GM19438 (cell line): ENCODE measurements around the gene PRKG1.

Experiments
- ATAC-seq: cut with Tn5 transposase; IDR thresholded peaks from one replicate; pipeline ENCODE4 v1.9.1; 2021; ENCODE audit warnings: low read depth; ENCODE audit not compliant: unreplicated experiment

PRKG1 gene

GRCh38 chr10:51075873-51076229 lies 1.6 kb downstream of the PRKG1 start:
- ATAC-seq, result no peak

GRCh38 chr10:51076299-51076841 lies 2.1 kb downstream of the PRKG1 start:
- ATAC-seq, result no peak

DNA sequence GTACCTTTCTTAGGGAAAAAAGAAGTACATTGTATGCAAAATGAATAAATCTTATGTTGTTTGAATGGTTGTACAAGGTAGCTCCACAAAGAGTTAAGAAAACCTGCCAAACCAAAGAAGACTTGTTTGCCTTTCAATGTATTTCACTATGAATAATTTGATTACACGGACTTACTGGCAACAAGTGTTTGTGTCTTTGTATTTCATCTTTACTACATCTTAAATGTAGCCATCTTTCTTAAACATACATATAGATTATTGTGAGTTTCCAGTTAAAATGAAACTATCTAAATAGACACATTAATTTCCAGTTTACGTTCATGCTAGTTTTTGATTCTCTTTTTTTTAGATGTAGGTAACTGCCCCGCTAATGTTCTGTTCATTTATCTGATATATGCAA lies 2.8 kb downstream of the PRKG1 start:
- ATAC-seq, result no peak

GRCh38 chr10:51077507-51077906 lies 3.2 kb downstream of the PRKG1 start:
- ATAC-seq, result no peak

DNA sequence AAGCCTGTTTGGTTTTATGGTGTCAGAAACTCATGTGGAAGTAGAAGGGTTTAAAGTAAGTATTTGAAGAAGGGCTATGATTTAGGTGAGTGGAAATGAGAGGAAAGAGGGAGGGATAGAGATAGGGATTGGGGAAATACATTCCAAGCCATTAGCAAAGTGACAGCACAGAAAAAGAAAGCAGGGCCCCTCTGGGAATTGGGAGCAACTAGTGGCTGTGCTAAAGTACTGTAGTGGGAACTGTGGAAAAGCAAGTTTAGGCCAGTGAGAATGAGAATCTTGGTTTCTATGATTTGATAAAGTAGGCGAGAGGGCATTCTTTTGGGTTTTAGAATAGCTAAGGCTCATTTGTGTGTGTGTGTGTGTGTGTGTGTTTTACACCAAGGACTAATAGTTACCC lies 5.0 kb downstream of the PRKG1 start:
- ATAC-seq, result no peak

- no peak for ATAC-seq
Measured at GRCh38 chr10:51079766-51080165, 5.5 kb downstream of the PRKG1 start.

- no peak for ATAC-seq
Measured at GRCh38 chr10:51080311-51081006, 6.2 kb downstream of the PRKG1 start.

- no peak for ATAC-seq
Measured at GRCh38 chr10:51082857-51083256, 8.6 kb downstream of the PRKG1 start.

- ATAC-seq, result no peak
Measured at GRCh38 chr10:51083356-51083853, 9.1 kb downstream of the PRKG1 start.

DNA sequence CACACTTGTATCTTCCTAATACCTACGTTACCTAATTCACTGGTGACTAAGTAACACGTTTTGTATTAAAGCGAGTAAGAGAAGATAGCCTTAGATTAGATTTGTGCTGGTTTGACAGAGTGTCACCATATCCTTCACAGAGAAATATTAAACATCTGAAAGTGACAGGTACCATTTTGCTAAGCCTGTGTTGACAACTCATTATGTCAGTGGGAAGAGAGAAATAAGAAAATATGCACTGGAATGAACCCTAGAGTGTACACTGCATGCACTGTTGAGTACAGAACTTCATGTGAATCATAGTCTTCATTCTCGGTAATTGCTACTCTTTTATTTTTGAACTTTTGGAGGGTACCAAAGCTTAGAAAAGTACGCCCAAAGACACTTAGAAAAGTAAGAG lies 10.9 kb downstream of the PRKG1 start:
- no peak for ATAC-seq

GRCh38 chr10:51086710-51087109 lies 12.4 kb downstream of the PRKG1 start:
- ATAC-seq, result no peak

DNA sequence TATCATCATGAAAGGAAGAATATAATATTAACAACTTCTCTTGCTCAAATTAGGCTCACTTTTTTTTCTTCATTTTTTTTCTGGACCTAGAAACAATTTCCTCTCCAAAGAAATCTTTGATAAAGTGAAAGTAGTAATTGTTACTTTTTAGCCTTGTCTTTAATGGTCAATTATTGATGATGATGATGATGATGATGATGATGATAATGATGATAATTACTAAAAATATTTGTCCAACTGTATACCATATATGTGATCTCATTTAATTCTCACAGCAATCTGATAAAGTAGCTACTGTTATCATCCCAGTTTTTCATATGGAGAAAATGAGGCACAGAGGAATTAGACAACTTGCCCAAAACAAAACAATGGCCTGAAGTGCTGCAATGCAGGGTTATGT lies 12.8 kb downstream of the PRKG1 start:
- no peak for ATAC-seq

GRCh38 chr10:51090190-51090589 lies 15.9 kb downstream of the PRKG1 start:
- ATAC-seq, result no peak

DNA sequence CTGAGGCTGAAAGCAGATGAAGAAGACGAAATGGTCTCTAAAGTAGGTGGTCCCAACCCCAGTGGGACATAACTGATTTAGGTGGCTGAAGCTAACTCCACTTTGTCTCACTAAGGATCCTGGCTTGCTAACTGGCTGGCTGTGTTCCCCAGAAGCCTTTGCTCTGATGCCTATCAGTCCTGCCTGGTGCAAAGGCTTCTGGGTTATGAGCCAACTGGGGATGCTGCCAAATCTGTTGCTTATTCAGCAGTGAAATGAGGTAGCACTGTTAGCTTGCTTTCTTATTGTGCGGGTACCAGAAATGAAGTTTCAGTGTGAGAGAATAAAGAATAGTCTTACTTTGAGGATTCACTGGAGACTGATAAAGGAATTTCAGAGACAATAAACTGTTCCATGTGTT lies 18.1 kb downstream of the PRKG1 start:
- no peak for ATAC-seq

GRCh38 chr10:51095444-51095843 lies 21.2 kb downstream of the PRKG1 start:
- ATAC-seq, result no peak

DNA sequence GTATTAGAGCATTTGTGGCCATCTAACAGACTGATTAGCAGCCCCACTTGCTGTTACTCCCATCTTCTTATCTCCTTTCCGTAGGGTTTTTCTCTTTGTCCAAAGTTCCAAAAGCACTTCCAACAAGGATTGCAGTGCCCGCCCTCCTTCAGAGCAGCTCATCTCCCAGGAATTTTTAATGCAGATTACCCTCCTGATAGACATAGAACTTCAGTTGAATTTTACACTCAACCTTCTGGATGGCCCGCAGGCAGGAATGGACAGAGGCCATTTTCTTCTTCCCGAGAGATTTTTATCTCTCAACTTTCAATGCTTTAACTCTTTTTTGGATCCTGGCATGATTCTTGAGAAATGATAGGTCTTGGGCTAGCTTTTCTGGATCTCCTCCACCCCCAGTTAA lies 23.3 kb downstream of the PRKG1 start:
- no peak for ATAC-seq

DNA sequence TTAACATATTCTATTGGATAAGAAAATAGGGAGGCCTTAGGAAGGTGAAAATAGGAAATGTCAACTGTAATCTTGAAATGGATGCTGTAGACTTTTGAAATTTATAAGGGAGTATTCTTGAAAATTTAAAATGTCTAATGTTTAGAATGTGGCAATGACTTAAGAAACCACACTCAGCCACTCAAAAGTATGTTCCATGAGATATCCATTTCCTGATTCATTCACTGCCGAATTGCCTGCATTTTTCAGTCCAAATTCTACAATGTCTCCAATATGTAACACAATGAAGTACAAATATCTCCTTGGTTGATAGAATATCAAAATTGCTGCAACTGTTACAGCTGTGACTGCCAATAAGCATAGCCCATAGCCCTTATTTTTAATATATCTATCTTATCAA lies 25.9 kb downstream of the PRKG1 start:
- no peak for ATAC-seq

DNA sequence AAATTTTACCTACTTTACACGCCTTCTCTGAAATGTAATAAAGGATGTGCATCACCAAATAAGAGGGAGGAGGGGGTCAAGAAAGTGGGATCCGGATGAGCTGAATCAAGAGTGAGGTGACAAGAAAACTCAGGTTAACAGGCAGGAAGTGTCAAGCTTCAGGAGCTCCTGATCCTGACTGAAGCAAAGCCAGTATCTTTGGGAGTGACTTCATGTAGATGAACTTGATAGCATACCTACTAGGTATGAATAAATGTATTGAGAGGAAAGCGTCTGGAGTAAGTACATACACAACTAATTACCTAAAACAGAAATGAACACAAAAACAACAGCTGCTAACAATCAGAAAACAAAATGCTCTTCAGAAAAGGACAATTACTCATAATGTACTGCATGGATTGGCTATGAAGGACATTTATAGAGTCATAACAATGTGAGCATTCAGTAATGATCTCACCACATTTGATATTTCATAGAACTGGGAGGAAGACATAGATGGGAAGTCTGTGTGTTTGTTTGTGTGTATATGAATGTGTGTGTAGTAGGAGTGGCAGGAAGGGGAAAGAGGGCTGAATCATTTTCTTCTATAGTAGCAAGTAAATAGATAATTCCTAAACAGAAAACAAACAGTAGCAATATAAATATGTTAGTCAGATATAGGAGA lies 29.4 kb downstream of the PRKG1 start:
- ATAC-seq, result no peak

GRCh38 chr10:51106311-51106945 lies 32.1 kb downstream of the PRKG1 start:
- ATAC-seq, result no peak

DNA sequence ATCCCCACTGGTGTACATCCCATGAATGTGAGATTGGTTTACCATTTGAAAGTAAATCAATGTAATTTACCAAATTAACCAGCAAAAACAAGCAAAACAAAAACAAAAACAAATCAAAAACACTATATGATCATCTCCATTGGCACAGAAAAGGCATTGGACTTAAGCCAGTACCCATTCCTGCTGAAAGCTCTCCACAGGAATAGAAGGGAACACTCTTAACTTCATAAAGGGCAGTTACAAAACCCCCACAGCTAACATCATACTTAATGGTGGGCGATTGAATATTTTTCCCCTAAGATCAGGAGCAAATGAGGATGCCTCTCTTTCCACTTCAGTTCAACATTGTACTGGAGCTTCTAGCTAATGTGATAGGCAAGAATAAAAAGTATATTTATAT lies 34.1 kb downstream of the PRKG1 start:
- no peak for ATAC-seq

GRCh38 chr10:51109801-51110533 lies 35.7 kb downstream of the PRKG1 start:
- ATAC-seq, result no peak
